MG63 (cell line): Measurements from ENCODE around the gene PHETA2. TPM values are rescaled to one million over a fixed set of nuclear protein-coding genes. Genes with fewer than 3 reads are reported as not detected.
"Not testable (repeated sequence)": the region's sequence is repeated elsewhere in the genome, so short reads cannot be mapped to it uniquely, and the experiment has no call there.

Source experiments
- DNase-seq: peaks from one replicate; pipeline ENCODE4 v3.0.0-alpha.2; 2020
- H3K27me3 ChIP-seq: fragments of 250-450 bp; sonication (Bioruptor Pico); 2 replicates; pipeline ENCODE4 v1.5.1; 2020; ENCODE audit warnings: mild to moderate bottlenecking, moderate library complexity
- H3K36me3 ChIP-seq: fragments of 250-450 bp; sonication (Bioruptor Pico); 2 replicates; pipeline ENCODE4 v1.5.1; 2020; ENCODE audit warnings: mild to moderate bottlenecking, moderate library complexity
- H3K4me3 ChIP-seq: fragments of 250-450 bp; sonication (Bioruptor Pico); 2 replicates; pipeline ENCODE4 v1.5.1; 2020; ENCODE audit warnings: mild to moderate bottlenecking, moderate library complexity
- H3K9me3 ChIP-seq: fragments of 250-450 bp; sonication (Bioruptor Pico); 2 replicates; pipeline ENCODE4 v1.5.1; 2020; ENCODE audit warnings: mild to moderate bottlenecking, moderate library complexity
- total RNA-seq: library from RNA; depleted of rRNA; stranded (reverse); fragments of >200 nt; shearing (Covaris generic); gene quantifications from 2 replicates; pipeline ENCODE4 v1.2.3, GENCODE V29; 2014; ENCODE audit warnings: low replicate concordance

PHETA2 gene
- total RNA-seq, 1 experiment from 2014 or later, result 0.16 TPM

DNA sequence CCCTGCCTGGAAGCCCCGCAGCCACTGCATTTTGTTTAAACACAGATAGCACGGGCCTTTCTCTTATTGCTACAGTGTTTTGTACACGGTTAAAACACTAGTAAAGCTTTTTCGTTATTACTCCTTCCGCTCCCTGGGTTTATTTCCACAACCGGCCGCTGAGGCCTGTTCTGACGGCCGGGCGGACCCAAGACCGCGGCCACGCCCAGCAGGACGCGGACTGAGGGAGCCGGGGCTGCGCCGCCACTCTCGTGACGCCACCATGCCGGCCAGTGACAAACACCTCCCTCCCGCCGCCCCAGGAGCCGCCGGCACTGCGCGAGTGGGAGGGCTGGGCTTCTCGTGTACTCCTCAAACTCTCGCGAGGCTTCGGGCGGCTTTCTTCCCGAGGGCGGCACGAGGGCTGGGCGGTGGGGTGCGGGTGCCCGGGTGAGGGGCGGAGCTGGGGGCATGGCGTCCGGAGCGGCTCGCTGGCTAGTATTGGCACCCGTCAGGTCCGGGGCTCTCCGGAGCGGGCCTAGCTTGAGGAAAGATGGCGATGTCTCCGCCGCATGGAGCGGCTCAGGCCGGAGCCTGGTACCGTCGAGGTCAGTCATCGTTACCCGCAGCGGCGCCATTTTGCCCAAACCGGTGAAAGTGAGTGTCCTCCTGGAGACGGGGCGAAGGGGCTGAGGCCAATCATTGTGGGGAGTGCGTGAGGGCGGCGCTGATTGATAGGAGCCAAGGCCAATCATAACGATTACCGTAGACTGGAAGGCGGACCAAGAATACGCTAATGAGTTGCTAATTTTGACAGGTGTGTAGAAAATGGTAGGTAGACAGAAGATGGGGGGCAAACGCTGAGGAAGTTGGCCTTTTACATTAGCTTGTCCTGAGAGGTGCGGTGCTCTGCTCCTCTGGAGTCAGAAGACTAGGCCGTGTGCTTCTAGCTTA is 5.5 kb downstream of the PHETA2 start, which contains the start of gene SMDT1:
SMDT1 (plus strand) TSS at position 382 of the 933 bp plus-strand sequence; CDS start at position 451, 69 bp downstream.
- H3K36me3 ChIP-seq, result peaks cover 21% of the 10 kb centered on the region
- no peaks in the 10 kb centered on the region for H3K9me3 ChIP-seq
- H3K4me3 ChIP-seq, result peak within 1 kb of the TSS; percentile 74
- peak; percentile 99 for DNase-seq
- H3K27me3 ChIP-seq, result no peaks in the 10 kb centered on the region

DNA sequence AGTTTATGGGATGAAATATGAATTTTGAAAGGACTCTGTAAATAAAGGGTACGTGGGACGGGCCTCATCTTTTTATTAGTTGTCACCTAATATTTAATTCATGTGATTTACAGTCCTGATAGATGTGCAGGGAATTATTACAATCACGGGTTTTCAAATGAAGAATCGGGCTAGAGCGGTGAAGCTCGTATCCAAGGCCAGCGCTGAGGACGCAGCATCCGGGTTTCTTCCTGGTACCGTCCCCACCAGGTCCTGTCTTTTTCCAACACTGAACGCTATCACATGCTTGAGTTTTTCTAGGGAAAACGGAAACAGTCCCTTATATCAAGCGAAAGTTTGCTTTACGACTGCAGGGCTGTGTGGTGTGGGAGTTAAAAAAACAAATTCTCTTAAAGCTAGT is 6.2 kb downstream of the PHETA2 start:
- H3K27me3 ChIP-seq, result no peaks in the 10 kb centered on the region
- H3K36me3 ChIP-seq, result peaks cover 26% of the 10 kb centered on the region
- no peak for DNase-seq
- H3K4me3 ChIP-seq, result peak overlapping the region; percentile 74
- H3K9me3 ChIP-seq, result no peaks in the 10 kb centered on the region

DNA sequence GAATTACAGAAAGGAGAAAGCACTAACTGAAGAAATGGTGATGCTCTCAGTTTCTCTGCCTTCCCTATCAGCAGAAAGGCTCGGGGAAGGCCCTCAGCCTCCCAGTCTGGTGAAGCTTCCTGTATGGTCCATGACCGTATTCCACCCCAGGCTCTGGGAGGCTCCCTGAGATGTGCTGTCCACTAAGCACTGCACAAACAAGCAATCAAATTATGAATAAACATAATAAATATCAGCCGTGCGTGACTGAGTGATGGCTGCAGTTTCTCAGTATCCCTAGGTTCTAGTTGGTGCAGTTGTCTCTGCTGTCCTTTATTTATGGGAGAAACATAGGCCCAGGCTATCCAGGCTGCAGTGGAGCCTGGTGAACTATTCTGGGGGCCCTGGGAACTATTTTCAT is 9.1 kb downstream of the PHETA2 start:
- Histone ChIP-seq H3K27me3 (no peaks in the 10 kb centered on the region), H3K9me3 (no peaks in the 10 kb centered on the region), H3K36me3 (peaks cover 43% of the 10 kb centered on the region), H3K4me3 (no peak overlapping the region)
- no peak for DNase-seq

DNA sequence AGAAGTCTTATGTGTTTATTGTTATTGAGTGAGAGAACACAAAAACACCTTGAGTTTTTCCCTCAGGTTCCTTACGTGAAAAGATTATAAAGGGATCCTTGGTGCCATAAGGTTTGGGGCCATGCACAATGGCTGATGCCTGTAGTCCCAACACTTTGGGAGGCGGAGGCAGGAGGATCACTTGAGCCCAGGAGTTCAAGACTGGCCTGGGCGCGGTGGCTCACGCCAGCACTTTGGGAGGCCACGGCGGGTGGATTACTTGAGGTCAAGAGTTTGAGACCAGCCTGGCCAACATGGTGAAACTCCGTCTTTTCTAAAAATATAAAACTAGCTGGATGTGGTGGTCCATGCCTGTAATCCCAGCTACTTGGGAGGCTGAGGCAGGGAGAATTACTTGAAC is 10.8 kb downstream of the PHETA2 start:
- H3K27me3 ChIP-seq, result no peaks in the 10 kb centered on the region
- H3K9me3 ChIP-seq, result no peaks in the 10 kb centered on the region
- no peak for DNase-seq
- H3K4me3 ChIP-seq, result no peak overlapping the region
- H3K36me3 ChIP-seq, result peaks cover 54% of the 10 kb centered on the region

GRCh38 chr22:42086051-42086450 is 12.0 kb downstream of the PHETA2 start:
- DNase-seq, result no peak
- no peak overlapping the region for H3K4me3 ChIP-seq
- H3K27me3 ChIP-seq, result no peaks in the 10 kb centered on the region
- H3K36me3 ChIP-seq, result peaks cover 54% of the 10 kb centered on the region
- no peaks in the 10 kb centered on the region for H3K9me3 ChIP-seq

DNA sequence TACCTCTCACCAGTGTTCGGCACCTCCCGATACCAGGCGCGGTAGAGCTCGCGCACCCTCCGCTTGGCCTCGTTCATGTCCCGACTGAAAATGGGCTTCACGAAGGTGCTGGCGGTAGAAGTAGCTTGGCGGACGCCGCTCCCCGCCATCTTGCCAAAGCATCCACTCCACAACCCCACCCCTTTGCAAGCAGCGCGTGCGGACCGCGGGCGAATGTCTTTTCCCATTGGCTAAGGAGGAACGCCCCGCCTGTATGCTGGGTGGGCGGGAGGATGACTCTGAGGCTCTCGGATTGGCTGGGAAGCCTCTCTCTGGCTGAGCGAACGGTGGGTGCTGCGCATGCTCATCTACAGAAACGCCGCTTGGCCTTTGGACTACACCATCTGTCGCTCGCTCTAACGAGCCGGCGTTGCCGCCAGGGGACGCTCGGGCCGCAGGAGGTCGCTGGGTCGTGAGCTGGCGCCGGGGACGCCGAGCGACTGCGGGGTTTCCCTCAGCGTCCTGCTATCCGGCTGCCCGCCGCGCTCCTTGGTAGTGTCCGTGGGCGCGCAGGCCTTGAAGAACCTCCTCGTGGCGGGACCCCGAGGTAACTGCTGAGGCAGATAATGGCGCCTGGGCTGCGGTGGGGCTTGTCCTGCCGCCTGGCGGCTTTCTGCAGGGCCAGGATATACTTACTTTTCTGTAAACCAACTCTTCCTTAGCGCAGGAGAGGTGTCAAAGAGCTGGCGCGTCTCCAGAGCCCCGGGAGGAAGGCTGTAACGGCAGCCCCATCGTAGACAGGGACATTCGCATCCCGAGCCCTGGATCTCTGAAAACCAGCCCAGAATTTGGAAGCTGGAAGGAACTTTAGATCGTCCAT is 16.8 kb downstream of the PHETA2 start, which contains the start of gene NDUFA6:
NDUFA6 (minus strand) TSS at position 177 of the 859 bp plus-strand sequence; CDS start at position 149, 28 bp downstream.
- peaks cover 23% of the 10 kb centered on the region for H3K36me3 ChIP-seq
- DNase-seq, result peak; percentile 98
- peak within 1 kb of the TSS; percentile 75 for H3K4me3 ChIP-seq
- no peaks in the 10 kb centered on the region for H3K27me3 ChIP-seq
- H3K9me3 ChIP-seq, result no peaks in the 10 kb centered on the region

- Histone ChIP-seq H3K36me3 (peaks cover 17% of the 10 kb centered on the region), H3K9me3 (no peaks in the 10 kb centered on the region), H3K27me3 (no peaks in the 10 kb centered on the region), H3K4me3 (peak overlapping the region; percentile 75)
- DNase-seq, result no peak
These were observed 17.4 kb downstream of the PHETA2 start for GRCh38 chr22:42091455-42091782.

GRCh38 chr22:42101199-42101598 is 27.2 kb downstream of the PHETA2 start:
- peaks cover 22% of the 10 kb centered on the region for H3K9me3 ChIP-seq
- H3K36me3 ChIP-seq, result no peaks in the 10 kb centered on the region
- H3K27me3 ChIP-seq, result no peaks in the 10 kb centered on the region
- no peak for DNase-seq
- no peak overlapping the region for H3K4me3 ChIP-seq

- H3K27me3 ChIP-seq, DNase-seq, H3K36me3 ChIP-seq, H3K4me3 ChIP-seq: not testable (repeated sequence)
- H3K9me3 ChIP-seq, result peaks cover 19% of the 10 kb centered on the region
These were observed 30.3 kb downstream of the PHETA2 start for GRCh38 chr22:42104332-42104860.

GRCh38 chr22:42108848-42109247 is 34.8 kb downstream of the PHETA2 start:
- H3K4me3 ChIP-seq, result no peak overlapping the region
- no peak for DNase-seq
- H3K36me3 ChIP-seq, result no peaks in the 10 kb centered on the region
- no peaks in the 10 kb centered on the region; the same call in 1 of the 2 replicates for H3K27me3 ChIP-seq
- peaks cover 3% of the 10 kb centered on the region for H3K9me3 ChIP-seq

DNA sequence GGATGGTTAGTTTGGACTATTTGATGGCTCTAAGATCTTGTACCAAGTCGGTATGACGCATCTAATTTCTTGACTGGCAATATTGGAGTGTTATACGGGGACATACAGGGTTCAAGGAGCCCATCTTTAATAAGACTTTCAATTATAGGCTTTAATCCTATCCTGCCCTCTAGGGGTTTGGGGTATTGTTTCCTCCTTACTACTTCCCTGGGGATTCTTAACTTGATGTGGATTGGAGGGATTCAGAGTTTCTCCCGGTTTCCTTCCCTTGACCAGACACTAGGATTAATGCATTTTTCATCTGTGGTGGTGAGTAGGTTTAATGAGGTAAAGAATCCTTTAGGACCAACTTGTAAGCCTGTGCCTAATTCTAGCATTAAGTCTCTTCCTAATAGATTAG is 37.8 kb downstream of the PHETA2 start:
- no peak for DNase-seq

GRCh38 chr22:42112793-42113192 is 38.7 kb downstream of the PHETA2 start:
- H3K27me3 ChIP-seq, H3K4me3 ChIP-seq, H3K9me3 ChIP-seq, DNase-seq, H3K36me3 ChIP-seq: not testable (repeated sequence)

More for the DNA sequence above, 37.8 kb downstream of the PHETA2 start:
- Histone ChIP-seq H3K9me3 (0 out of 2 replicates have a peak, but pooled peaks cover 4% of the 10 kb centered on the region), H3K4me3 (no peak overlapping the region), H3K27me3 (no peaks in the 10 kb centered on the region; the same call in 1 of the 2 replicates), H3K36me3 (no peaks in the 10 kb centered on the region)

GRCh38 chr22:42114721-42115120 is 40.7 kb downstream of the PHETA2 start:
- no peaks in the 10 kb centered on the region; the same call in 1 of the 2 replicates for H3K27me3 ChIP-seq
- DNase-seq, result no peak

GRCh38 chr22:42115420-42115830 is 41.4 kb downstream of the PHETA2 start:
- not testable (repeated sequence) for H3K9me3 ChIP-seq, H3K27me3 ChIP-seq, H3K36me3 ChIP-seq, DNase-seq, H3K4me3 ChIP-seq

More at GRCh38 chr22:42114721-42115120, 40.7 kb downstream of the PHETA2 start:
- 0 out of 2 replicates have a peak, but pooled peaks cover 4% of the 10 kb centered on the region for H3K9me3 ChIP-seq
- H3K4me3 ChIP-seq, result no peak overlapping the region
- H3K36me3 ChIP-seq, result no peaks in the 10 kb centered on the region

DNA sequence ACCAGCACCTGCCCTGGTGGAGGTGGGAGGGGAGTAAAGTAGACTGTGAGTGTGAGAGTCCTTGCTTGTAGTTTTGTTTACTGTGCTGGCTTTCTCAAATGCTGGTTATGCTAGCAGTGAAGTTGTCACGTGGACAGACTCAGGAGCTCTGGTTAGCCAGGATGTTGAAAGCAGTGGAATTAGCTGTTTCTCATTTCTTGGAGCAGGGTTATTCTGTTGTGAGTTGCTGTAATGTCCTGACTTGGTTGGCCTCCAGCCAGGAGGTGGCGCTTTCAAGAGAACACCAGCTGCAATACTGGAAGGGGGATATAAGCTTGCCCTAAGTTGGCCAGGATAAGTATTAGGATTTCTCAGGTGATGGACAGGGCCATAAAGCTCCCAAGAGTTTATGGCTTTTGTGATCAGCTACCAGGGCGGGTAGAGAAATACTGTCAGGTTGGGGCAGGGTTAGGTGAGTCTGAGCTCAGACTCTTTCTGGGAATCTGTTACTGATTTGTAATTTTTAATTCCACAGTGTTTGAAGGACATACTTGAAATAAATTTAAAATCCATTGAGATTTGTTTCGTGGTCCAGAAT is 42.9 kb downstream of the PHETA2 start:
- no peak overlapping the region for H3K4me3 ChIP-seq
- DNase-seq, result no peak
- H3K36me3 ChIP-seq, result no peaks in the 10 kb centered on the region
- H3K9me3 ChIP-seq, result 0 out of 2 replicates have a peak, but pooled peaks cover 4% of the 10 kb centered on the region
- no peaks in the 10 kb centered on the region for H3K27me3 ChIP-seq

GRCh38 chr22:42120231-42121021 is 46.4 kb downstream of the PHETA2 start:
- DNase-seq, H3K9me3 ChIP-seq, H3K4me3 ChIP-seq, H3K27me3 ChIP-seq, H3K36me3 ChIP-seq: not testable (repeated sequence)
